Measurements from ENCODE around the gene MLKL. TPM values are rescaled to one million over a fixed set of nuclear protein-coding genes. Genes with fewer than 3 reads are reported as not detected.

MLKL gene
- total RNA-seq, 1 donor from 2014 or later, result 3.7 TPM

DNA sequence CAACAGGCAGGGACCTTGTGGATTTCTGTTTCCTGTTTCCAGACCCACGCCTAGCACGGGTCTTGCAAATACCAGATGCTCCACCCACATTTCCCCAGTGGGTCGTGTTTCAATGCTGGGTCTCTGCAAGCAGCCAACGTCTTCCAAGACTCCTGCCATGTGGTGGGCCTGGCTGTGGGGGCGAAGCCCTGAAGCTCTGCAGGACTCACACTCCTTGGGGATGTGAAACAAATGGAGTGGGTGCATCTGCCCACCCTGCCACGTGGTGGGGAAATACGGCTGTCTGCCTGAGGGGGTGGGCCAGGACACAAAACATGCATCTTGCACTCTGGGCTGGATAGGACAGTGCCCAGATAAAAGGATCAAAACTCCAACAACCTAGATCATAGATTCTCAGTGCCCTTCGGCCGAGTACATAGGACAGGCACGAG is 41.4 kb upstream of the MLKL start:
- no peak overlapping the region for H3K9ac ChIP-seq (ENCODE audit: low read depth in 1 of 3, low read length in 3 of 3)

DNA sequence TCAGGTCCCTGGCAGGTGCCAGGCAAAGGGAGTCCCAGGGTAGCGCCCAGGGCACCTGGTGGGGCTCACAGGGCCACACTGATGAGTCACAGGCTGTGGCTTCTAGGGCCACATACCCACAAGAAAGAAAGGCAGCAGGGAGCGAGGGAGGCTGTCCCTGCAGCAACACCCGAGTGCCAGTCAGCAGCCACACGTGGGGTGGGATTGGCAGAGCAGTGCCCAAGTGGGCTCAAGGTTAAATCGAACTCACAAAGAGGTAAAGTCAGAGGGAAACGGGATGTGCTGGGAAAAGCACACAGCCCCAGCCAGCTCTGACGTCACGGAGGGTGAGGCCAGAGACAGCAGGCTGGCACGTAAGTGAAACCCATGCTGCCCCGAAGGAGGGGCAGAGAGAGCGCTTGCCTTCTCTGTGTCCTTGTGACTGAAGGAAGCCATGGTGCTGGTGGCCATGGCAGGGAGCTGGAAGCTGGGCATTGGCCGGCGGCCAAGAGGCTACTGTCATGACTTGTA is 40.2 kb upstream of the MLKL start:
- Histone ChIP-seq H3K27ac (ENCODE audit: low read depth, low read length) (no peak overlapping the region), H3K4me1 (ENCODE audit: control insufficient read depth in 3 of 3, insufficient read depth in 3 of 3, low read length in 3 of 3) (no peaks in the 10 kb centered on the region), H3K36me3 (ENCODE audit: control insufficient read depth in 3 of 3, insufficient read depth in 3 of 3, low read length in 3 of 3) (no peaks in the 10 kb centered on the region), H3K9me3 (ENCODE audit: control insufficient read depth in 3 of 3, low read length in 3 of 3) (no peaks in the 10 kb centered on the region), H3K27me3 (ENCODE audit: control insufficient read depth in 3 of 3, insufficient read depth in 3 of 3, low read length in 3 of 3) (peaks cover 5 to 47% (median 27%) of the 10 kb centered on the region in 3 donors), H3K4me3 (ENCODE audit: low read length in 3 of 3) (peak overlapping the region in 1 of 3 donors; percentile 6), H3K9ac (ENCODE audit: low read depth in 1 of 3, low read length in 3 of 3) (no peak overlapping the region)

More for the DNA sequence above, 41.4 kb upstream of the MLKL start:
- Histone ChIP-seq H3K4me1 (ENCODE audit: control insufficient read depth in 3 of 3, insufficient read depth in 3 of 3, low read length in 3 of 3) (no peaks in the 10 kb centered on the region), H3K27ac (ENCODE audit: low read depth, low read length) (no peak overlapping the region), H3K9me3 (ENCODE audit: control insufficient read depth in 3 of 3, low read length in 3 of 3) (no peaks in the 10 kb centered on the region), H3K4me3 (ENCODE audit: low read length in 3 of 3) (no peak overlapping the region), H3K36me3 (ENCODE audit: control insufficient read depth in 3 of 3, insufficient read depth in 3 of 3, low read length in 3 of 3) (no peaks in the 10 kb centered on the region), H3K27me3 (ENCODE audit: control insufficient read depth in 3 of 3, insufficient read depth in 3 of 3, low read length in 3 of 3) (peaks cover 4 to 39% (median 22%) of the 10 kb centered on the region in 3 donors)

DNA sequence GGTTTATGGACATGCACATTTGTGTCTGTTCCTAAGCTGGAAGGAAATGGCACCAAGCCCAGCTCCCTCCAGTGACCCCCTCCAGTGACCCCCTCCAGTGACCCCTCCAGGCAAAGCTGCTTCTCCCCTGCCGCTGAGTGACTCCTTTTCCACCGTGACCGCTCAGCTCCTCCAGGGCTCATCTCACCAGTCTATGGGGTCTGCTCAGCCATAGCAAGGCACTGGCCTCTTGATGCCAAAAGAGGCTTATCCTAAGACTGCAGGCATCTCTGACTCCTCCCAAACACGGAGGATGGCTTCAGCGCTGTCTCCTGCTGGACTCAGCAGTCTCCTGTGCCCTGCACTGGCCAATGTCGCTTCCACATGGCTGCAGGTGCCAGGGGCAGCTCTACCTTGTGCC is 38.6 kb upstream of the MLKL start:
- no peaks in the 10 kb centered on the region for H3K36me3 ChIP-seq (ENCODE audit: control insufficient read depth in 3 of 3, insufficient read depth in 3 of 3, low read length in 3 of 3)
- H3K27ac ChIP-seq (ENCODE audit: low read depth, low read length), result no peak overlapping the region
- H3K9ac ChIP-seq (ENCODE audit: low read depth in 1 of 3, low read length in 3 of 3), result no peak overlapping the region
- no peak overlapping the region for H3K4me3 ChIP-seq (ENCODE audit: low read length in 3 of 3)
- no peaks in the 10 kb centered on the region for H3K9me3 ChIP-seq (ENCODE audit: control insufficient read depth in 3 of 3, low read length in 3 of 3)
- H3K4me1 ChIP-seq (ENCODE audit: control insufficient read depth in 3 of 3, insufficient read depth in 3 of 3, low read length in 3 of 3), result no peaks in the 10 kb centered on the region
- peaks cover 2 to 50% (median 32%) of the 10 kb centered on the region in 3 donors for H3K27me3 ChIP-seq (ENCODE audit: control insufficient read depth in 3 of 3, insufficient read depth in 3 of 3, low read length in 3 of 3)

GRCh38 chr16:74738816-74739215 is 38.2 kb upstream of the MLKL start:
- Histone ChIP-seq H3K4me3 (ENCODE audit: low read length in 3 of 3) (no peak overlapping the region), H3K9ac (ENCODE audit: low read depth in 1 of 3, low read length in 3 of 3) (no peak overlapping the region), H3K27me3 (ENCODE audit: control insufficient read depth in 3 of 3, insufficient read depth in 3 of 3, low read length in 3 of 3) (peaks cover 2 to 51% (median 36%) of the 10 kb centered on the region in 3 donors), H3K36me3 (ENCODE audit: control insufficient read depth in 3 of 3, insufficient read depth in 3 of 3, low read length in 3 of 3) (no peaks in the 10 kb centered on the region), H3K27ac (ENCODE audit: low read depth, low read length) (no peak overlapping the region), H3K4me1 (ENCODE audit: control insufficient read depth in 3 of 3, insufficient read depth in 3 of 3, low read length in 3 of 3) (no peaks in the 10 kb centered on the region), H3K9me3 (ENCODE audit: control insufficient read depth in 3 of 3, low read length in 3 of 3) (no peaks in the 10 kb centered on the region)

- H3K9me3 ChIP-seq (ENCODE audit: control insufficient read depth in 3 of 3, low read length in 3 of 3), result no peaks in the 10 kb centered on the region
- no peak overlapping the region for H3K4me3 ChIP-seq (ENCODE audit: low read length in 3 of 3)
- peaks cover 2 to 45% (median 39%) of the 10 kb centered on the region in 3 donors for H3K27me3 ChIP-seq (ENCODE audit: control insufficient read depth in 3 of 3, insufficient read depth in 3 of 3, low read length in 3 of 3)
- no peaks in the 10 kb centered on the region for H3K36me3 ChIP-seq (ENCODE audit: control insufficient read depth in 3 of 3, insufficient read depth in 3 of 3, low read length in 3 of 3)
- no peak overlapping the region for H3K9ac ChIP-seq (ENCODE audit: low read depth in 1 of 3, low read length in 3 of 3)
- H3K4me1 ChIP-seq (ENCODE audit: control insufficient read depth in 3 of 3, insufficient read depth in 3 of 3, low read length in 3 of 3), result no peaks in the 10 kb centered on the region
- H3K27ac ChIP-seq (ENCODE audit: low read depth, low read length), result no peak overlapping the region
Measured at GRCh38 chr16:74738113-74738541, 37.5 kb upstream of the MLKL start.

GRCh38 chr16:74737521-74737920 is 36.9 kb upstream of the MLKL start:
- Histone ChIP-seq H3K27ac (ENCODE audit: low read depth, low read length) (no peak overlapping the region), H3K9me3 (ENCODE audit: control insufficient read depth in 3 of 3, low read length in 3 of 3) (no peaks in the 10 kb centered on the region), H3K9ac (ENCODE audit: low read depth in 1 of 3, low read length in 3 of 3) (no peak overlapping the region), H3K4me3 (ENCODE audit: low read length in 3 of 3) (no peak overlapping the region), H3K36me3 (ENCODE audit: control insufficient read depth in 3 of 3, insufficient read depth in 3 of 3, low read length in 3 of 3) (no peaks in the 10 kb centered on the region), H3K4me1 (ENCODE audit: control insufficient read depth in 3 of 3, insufficient read depth in 3 of 3, low read length in 3 of 3) (no peaks in the 10 kb centered on the region), H3K27me3 (ENCODE audit: control insufficient read depth in 3 of 3, insufficient read depth in 3 of 3, low read length in 3 of 3) (peaks cover 2 to 45% (median 42%) of the 10 kb centered on the region in 3 donors)

DNA sequence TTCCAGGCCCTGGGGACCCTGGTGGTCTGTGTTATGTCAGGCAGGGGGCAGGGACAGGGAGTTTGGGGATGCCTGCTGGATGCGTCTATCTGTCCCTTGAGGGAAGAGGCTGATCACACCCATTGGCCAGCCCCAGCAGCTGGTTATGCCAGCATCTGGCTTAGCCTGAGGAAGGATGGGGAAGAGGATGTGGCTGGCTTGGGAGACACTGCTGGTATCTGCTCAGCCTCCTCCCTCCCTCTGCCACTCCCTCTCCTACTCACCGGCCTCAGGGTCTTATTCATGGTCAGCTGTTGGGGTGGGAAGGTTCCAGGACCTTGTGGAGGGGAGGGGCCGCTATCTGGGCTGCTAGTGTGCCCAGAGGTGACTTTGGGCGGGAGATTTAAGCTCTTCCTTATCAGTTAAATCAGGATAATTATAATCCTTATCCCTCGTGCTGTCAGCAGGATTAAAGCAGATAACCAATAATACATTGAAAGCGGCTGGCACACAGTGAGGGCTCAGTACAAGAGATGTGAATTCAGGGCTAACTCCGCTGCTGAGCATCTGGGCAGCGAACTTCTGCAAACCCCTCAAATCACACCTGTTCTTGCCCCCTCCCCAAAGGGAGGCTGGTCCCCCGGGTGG is 36.0 kb upstream of the MLKL start:
- Histone ChIP-seq H3K36me3 (ENCODE audit: control insufficient read depth in 3 of 3, insufficient read depth in 3 of 3, low read length in 3 of 3) (no peaks in the 10 kb centered on the region), H3K4me3 (ENCODE audit: low read length in 3 of 3) (no peak overlapping the region), H3K27me3 (ENCODE audit: control insufficient read depth in 3 of 3, insufficient read depth in 3 of 3, low read length in 3 of 3) (peaks cover 2 to 45% (median 42%) of the 10 kb centered on the region in 3 donors), H3K9ac (ENCODE audit: low read depth in 1 of 3, low read length in 3 of 3) (no peak overlapping the region), H3K9me3 (ENCODE audit: control insufficient read depth in 3 of 3, low read length in 3 of 3) (no peaks in the 10 kb centered on the region), H3K4me1 (ENCODE audit: control insufficient read depth in 3 of 3, insufficient read depth in 3 of 3, low read length in 3 of 3) (no peaks in the 10 kb centered on the region), H3K27ac (ENCODE audit: low read depth, low read length) (no peak overlapping the region)

DNA sequence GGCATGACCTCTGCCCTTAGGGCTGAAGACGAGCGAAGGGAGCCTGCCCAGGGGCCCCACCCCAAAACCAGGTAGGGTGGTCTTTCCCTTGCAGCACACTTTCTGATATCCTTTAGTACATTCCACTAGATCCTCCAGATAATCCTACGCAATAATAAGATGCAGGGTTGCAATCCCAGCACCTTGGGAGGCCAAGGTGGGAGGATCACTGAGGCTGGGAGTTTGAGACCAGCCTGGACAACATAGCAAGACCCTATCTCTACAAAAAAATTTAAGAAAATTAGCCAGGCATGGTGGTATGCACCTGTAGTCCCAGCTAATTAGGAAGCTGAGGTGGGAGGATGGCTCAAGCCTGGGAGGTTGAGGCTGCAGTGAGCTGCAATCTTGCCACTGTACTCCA is 34.9 kb upstream of the MLKL start:
- Histone ChIP-seq H3K27ac (ENCODE audit: low read depth, low read length) (no peak overlapping the region), H3K4me3 (ENCODE audit: low read length in 3 of 3) (no peak overlapping the region), H3K27me3 (ENCODE audit: control insufficient read depth in 3 of 3, insufficient read depth in 3 of 3, low read length in 3 of 3) (peaks cover 2 to 42% (median 41%) of the 10 kb centered on the region in 3 donors)

GRCh38 chr16:74735162-74735452 is 34.4 kb upstream of the MLKL start:
- H3K27ac ChIP-seq (ENCODE audit: low read depth, low read length), result no peak overlapping the region
- no peaks in the 10 kb centered on the region for H3K9me3 ChIP-seq (ENCODE audit: control insufficient read depth in 3 of 3, low read length in 3 of 3)
- H3K27me3 ChIP-seq (ENCODE audit: control insufficient read depth in 3 of 3, insufficient read depth in 3 of 3, low read length in 3 of 3), result peaks cover 2 to 42% (median 41%) of the 10 kb centered on the region in 3 donors
- no peak overlapping the region for H3K9ac ChIP-seq (ENCODE audit: low read depth in 1 of 3, low read length in 3 of 3)
- no peaks in the 10 kb centered on the region for H3K4me1 ChIP-seq (ENCODE audit: control insufficient read depth in 3 of 3, insufficient read depth in 3 of 3, low read length in 3 of 3)
- no peaks in the 10 kb centered on the region for H3K36me3 ChIP-seq (ENCODE audit: control insufficient read depth in 3 of 3, insufficient read depth in 3 of 3, low read length in 3 of 3)
- H3K4me3 ChIP-seq (ENCODE audit: low read length in 3 of 3), result no peak overlapping the region

More for the DNA sequence above, 34.9 kb upstream of the MLKL start:
- Histone ChIP-seq H3K36me3 (ENCODE audit: control insufficient read depth in 3 of 3, insufficient read depth in 3 of 3, low read length in 3 of 3) (no peaks in the 10 kb centered on the region), H3K4me1 (ENCODE audit: control insufficient read depth in 3 of 3, insufficient read depth in 3 of 3, low read length in 3 of 3) (no peaks in the 10 kb centered on the region), H3K9me3 (ENCODE audit: control insufficient read depth in 3 of 3, low read length in 3 of 3) (no peaks in the 10 kb centered on the region), H3K9ac (ENCODE audit: low read depth in 1 of 3, low read length in 3 of 3) (no peak overlapping the region)

DNA sequence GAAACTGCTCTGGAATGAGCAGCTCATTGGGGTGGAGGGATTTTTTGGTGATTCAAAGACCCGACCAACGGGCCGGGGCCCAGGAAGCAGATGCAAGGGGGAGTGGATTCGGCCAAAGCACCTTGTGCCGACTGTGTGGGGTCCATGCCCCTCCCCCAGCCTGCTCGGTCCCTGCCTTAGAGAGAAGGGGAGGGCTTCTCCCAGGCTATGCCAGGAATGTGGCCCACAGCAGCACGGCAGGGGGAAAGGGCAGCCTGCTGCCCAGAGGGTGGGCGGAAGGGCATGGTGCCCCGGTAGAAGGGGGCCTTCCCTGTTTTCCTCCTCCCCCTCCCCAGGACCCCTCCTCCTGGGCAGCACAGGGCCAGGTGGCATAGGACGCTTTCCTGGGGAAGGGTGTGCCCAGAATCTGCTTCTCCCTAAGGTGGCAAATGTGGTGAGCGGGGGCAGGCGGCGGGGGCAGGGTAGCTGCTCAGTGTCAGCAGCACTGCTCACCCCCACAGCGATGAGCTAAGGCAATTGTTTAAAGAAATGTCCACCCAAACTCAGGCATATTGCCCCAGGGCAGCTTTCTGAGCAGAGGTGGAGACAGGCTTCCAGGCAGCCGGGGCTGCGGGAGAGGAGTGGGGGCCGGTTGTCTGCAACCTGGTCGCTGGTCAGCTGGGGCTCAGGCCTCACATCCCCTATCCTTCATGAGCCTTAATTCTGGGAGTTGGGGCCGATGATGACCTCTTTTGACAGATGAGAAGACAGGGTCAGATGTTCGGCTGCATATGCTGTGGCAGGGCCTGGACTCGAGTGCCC is 33.9 kb upstream of the MLKL start:
- Histone ChIP-seq H3K9ac (ENCODE audit: low read depth in 1 of 3, low read length in 3 of 3) (no peak overlapping the region), H3K4me3 (ENCODE audit: low read length in 3 of 3) (no peak overlapping the region), H3K27me3 (ENCODE audit: control insufficient read depth in 3 of 3, insufficient read depth in 3 of 3, low read length in 3 of 3) (peaks cover 2 to 39% (median 38%) of the 10 kb centered on the region in 3 donors), H3K9me3 (ENCODE audit: control insufficient read depth in 3 of 3, low read length in 3 of 3) (no peaks in the 10 kb centered on the region), H3K36me3 (ENCODE audit: control insufficient read depth in 3 of 3, insufficient read depth in 3 of 3, low read length in 3 of 3) (no peaks in the 10 kb centered on the region), H3K27ac (ENCODE audit: low read depth, low read length) (no peak overlapping the region), H3K4me1 (ENCODE audit: control insufficient read depth in 3 of 3, insufficient read depth in 3 of 3, low read length in 3 of 3) (no peaks in the 10 kb centered on the region)

All from skeletal muscle tissue (tissue), 4 donors.